Mesothelial cell of epicardium (in vitro differentiated cells): Measurements from ENCODE around the gene TUBGCP2. TPM values are rescaled to one million over a fixed set of nuclear protein-coding genes. Genes with fewer than 3 reads are reported as not detected.

Experiments
- DNase-seq, 2 experiments: peaks; one replicate each; pipeline ENCODE4 v3.0.0; 2021; ENCODE audit warnings: low spot score in 2 of 2; ENCODE audit not compliant: unreplicated experiment in 2 of 2
- H3K27ac Mint-ChIP-seq: 2 replicates; pipeline ENCODE4 v1.8.0; 2021; ENCODE audit warnings: mixed read lengths
- H3K27me3 Mint-ChIP-seq: 2 replicates; pipeline ENCODE4 v1.8.0; 2021; ENCODE audit warnings: low read depth, mixed read lengths
- H3K36me3 Mint-ChIP-seq: 2 replicates; pipeline ENCODE4 v1.8.0; 2021; ENCODE audit warnings: mixed read lengths
- H3K4me1 Mint-ChIP-seq: 2 replicates; pipeline ENCODE4 v1.8.0; 2021; ENCODE audit warnings: mixed read lengths
- H3K4me3 Mint-ChIP-seq: 2 replicates; pipeline ENCODE4 v1.8.0; 2021; ENCODE audit warnings: mild to moderate bottlenecking, moderate library complexity, mixed read lengths
- H3K9me3 Mint-ChIP-seq: 2 replicates; pipeline ENCODE4 v1.8.0; 2021; ENCODE audit warnings: mixed read lengths
- total RNA-seq: library from RNA; stranded (reverse); gene quantifications from 3 replicates; pipeline ENCODE4 v1.2.1, GENCODE V29; 2021
- TF ChIP-seq, protein P1 (sequence below): fragments of 200-600 bp; sonication (generic); IDR thresholded peaks from one replicate; pipeline ENCODE4 v1.5.0; 2021; ENCODE audit warnings: antibody characterized with exemption; ENCODE audit not compliant: unreplicated experiment

Gene TUBGCP2
- total RNA-seq, 1 donor from 2014 or later: 69.6 TPM

- no peak overlapping the region for H3K4me3 Mint-ChIP-seq
- TF ChIP-seq, protein P1, sequence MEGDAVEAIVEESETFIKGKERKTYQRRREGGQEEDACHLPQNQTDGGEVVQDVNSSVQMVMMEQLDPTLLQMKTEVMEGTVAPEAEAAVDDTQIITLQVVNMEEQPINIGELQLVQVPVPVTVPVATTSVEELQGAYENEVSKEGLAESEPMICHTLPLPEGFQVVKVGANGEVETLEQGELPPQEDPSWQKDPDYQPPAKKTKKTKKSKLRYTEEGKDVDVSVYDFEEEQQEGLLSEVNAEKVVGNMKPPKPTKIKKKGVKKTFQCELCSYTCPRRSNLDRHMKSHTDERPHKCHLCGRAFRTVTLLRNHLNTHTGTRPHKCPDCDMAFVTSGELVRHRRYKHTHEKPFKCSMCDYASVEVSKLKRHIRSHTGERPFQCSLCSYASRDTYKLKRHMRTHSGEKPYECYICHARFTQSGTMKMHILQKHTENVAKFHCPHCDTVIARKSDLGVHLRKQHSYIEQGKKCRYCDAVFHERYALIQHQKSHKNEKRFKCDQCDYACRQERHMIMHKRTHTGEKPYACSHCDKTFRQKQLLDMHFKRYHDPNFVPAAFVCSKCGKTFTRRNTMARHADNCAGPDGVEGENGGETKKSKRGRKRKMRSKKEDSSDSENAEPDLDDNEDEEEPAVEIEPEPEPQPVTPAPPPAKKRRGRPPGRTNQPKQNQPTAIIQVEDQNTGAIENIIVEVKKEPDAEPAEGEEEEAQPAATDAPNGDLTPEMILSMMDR: no peak
- H3K9me3 Mint-ChIP-seq: no peaks in the 10 kb centered on the region
- no peaks in the 10 kb centered on the region for H3K4me1 Mint-ChIP-seq
- DNase-seq: no peak
- H3K36me3 Mint-ChIP-seq: peaks cover 40% of the 10 kb centered on the region
- no peak overlapping the region for H3K27ac Mint-ChIP-seq
- H3K27me3 Mint-ChIP-seq: no peaks in the 10 kb centered on the region
Observed at GRCh38 chr10:133299738-133300137, 8.9 kb downstream of the TUBGCP2 start.

- TF ChIP-seq, protein P1: no peak
- no peak overlapping the region for H3K27ac Mint-ChIP-seq
- DNase-seq: no peak
- H3K4me1 Mint-ChIP-seq: no peaks in the 10 kb centered on the region
- no peaks in the 10 kb centered on the region for H3K9me3 Mint-ChIP-seq
- H3K4me3 Mint-ChIP-seq: no peak overlapping the region
- H3K27me3 Mint-ChIP-seq: no peaks in the 10 kb centered on the region
- H3K36me3 Mint-ChIP-seq: peaks cover 46% of the 10 kb centered on the region
Observed at GRCh38 chr10:133299224-133299623, 9.4 kb downstream of the TUBGCP2 start.

DNA sequence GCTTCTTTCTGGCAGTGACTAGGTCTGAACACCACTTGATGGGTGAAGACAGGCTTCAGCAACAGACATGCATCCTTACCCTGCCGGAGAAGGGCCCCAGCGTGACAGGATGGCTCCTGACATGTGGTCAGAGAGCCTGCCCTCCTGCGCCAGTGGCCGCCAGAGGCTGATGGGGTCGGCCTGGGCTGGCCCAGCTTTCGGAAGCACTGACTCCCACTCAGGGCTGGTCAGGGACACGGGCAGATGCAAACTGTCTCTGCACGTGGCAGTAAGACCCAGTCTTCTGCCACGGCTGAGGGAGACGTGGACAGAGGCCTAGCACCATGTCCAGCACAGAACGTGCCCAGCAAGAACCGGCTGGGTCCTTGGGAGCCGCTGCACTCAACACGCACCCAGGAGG, 10.2 kb downstream of the TUBGCP2 start:
- TF ChIP-seq, protein P1: no peak
- Mint-ChIP-seq H3K36me3 (peaks cover 52% of the 10 kb centered on the region), H3K9me3 (no peaks in the 10 kb centered on the region), H3K4me1 (no peaks in the 10 kb centered on the region), H3K4me3 (no peak overlapping the region), H3K27me3 (no peaks in the 10 kb centered on the region), H3K27ac (no peak overlapping the region)
- DNase-seq: no peak

DNA sequence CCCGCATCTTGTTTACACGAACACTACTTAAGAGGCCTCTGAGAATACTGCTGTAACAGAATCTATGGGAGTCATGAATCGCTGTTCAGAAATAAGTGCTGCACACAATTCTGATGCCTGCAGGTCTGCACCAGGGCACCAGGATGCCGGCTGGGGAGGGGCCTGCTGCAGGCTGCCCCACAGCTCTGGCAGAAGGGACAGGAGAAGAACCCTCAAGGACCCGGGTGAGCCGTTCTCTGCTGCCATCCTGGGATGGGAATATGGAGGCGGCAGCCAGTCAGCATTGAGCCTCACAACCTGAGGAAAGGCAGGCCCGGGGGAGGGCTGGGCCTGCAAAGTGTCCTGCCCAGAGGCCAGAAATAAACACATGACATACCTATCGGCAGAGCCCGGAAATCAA, 11.2 kb downstream of the TUBGCP2 start:
- H3K36me3 Mint-ChIP-seq: peaks cover 50% of the 10 kb centered on the region
- DNase-seq: no peak
- H3K9me3 Mint-ChIP-seq: no peaks in the 10 kb centered on the region
- H3K4me3 Mint-ChIP-seq: no peak overlapping the region
- H3K27ac Mint-ChIP-seq: no peak overlapping the region
- no peaks in the 10 kb centered on the region for H3K27me3 Mint-ChIP-seq
- no peaks in the 10 kb centered on the region for H3K4me1 Mint-ChIP-seq
- TF ChIP-seq, protein P1: no peak

- Mint-ChIP-seq H3K36me3 (peaks cover 47% of the 10 kb centered on the region), H3K9me3 (no peaks in the 10 kb centered on the region), H3K27ac (no peak overlapping the region), H3K4me3 (no peak overlapping the region), H3K27me3 (no peaks in the 10 kb centered on the region), H3K4me1 (no peaks in the 10 kb centered on the region)
- DNase-seq: no peak
- TF ChIP-seq, protein P1: no peak
Observed at GRCh38 chr10:133295426-133296320, 13.0 kb downstream of the TUBGCP2 start.
